Esophagus muscularis mucosa (tissue), 4 donors: ENCODE data around the gene EHD3. TPM values are rescaled to one million over a fixed set of nuclear protein-coding genes. Genes with fewer than 3 reads are reported as not detected.

ENCODE experiments used
- DNase-seq: peaks from one replicate; pipeline ENCODE4 v3.0.0-alpha.2; 2017; ENCODE audit errors: extremely low spot score
- H3K27ac ChIP-seq, 4 donors: fragments of 200-600 bp; sonication (generic); replicated peaks in 1 of 4; 1 replicate in 3 of 4; 2 replicates in 1 of 4; pipeline ENCODE4 v1.5.1; 2016 to 2019; ENCODE audit warnings: mild to moderate bottlenecking in 1 of 4
- H3K27me3 ChIP-seq, 4 donors: fragments of 200-600 bp; sonication (generic); one replicate each; pipeline versions ENCODE4 v1.5.1 to v1.6.0; 2016 to 2019
- H3K36me3 ChIP-seq, 4 donors: fragments of 200-600 bp; sonication (generic); one replicate each; pipeline ENCODE4 v1.5.1; 2016 to 2019
- H3K4me1 ChIP-seq, 4 donors: fragments of 200-600 bp; sonication (generic); one replicate each; pipeline ENCODE4 v1.5.1; 2016 to 2019
- H3K4me3 ChIP-seq, 4 donors: fragments of 200-600 bp; sonication (generic); 1 replicate in 2 of 4; 2 replicates in 2 of 4; pipeline ENCODE4 v1.5.1; 2016 to 2019; ENCODE audit warnings: mild to moderate bottlenecking in 4 of 4, moderate library complexity in 1 of 4
- H3K9me3 ChIP-seq, 4 donors: fragments of 200-600 bp; sonication (generic); 1 replicate in 3 of 4; 2 replicates in 1 of 4; pipeline ENCODE4 v1.5.1; 2016 to 2019
- EP300 ChIP-seq: sonication (generic); formaldehyde crosslinking; IDR thresholded peaks from one replicate; pipeline ENCODE4 v1.6.1; 2017; ENCODE audit warnings: antibody characterized with exemption
- POLR2A ChIP-seq: fragments of 450-650 bp; IDR thresholded peaks from one replicate; pipeline ENCODE4 v1.6.1; 2017; ENCODE audit warnings: antibody characterized with exemption, moderate library complexity, mild to moderate bottlenecking, low read depth
- POLR2AphosphoS5 ChIP-seq, 2 donors: sonication (generic); formaldehyde crosslinking; IDR thresholded peaks; one replicate each; pipeline ENCODE4 v1.6.1; 2017; ENCODE audit warnings: antibody characterized with exemption in 2 of 2
- WGBS: methylation state at CpG from one replicate; pipeline ENCODE4 v1.1.5; 2018; 5-methylcytosine and 5-hydroxymethylcytosine counted together
- intact Hi-C: fragments of 100-400 bp; cut with DNase I; formaldehyde crosslinking; loops from one replicate; pipeline ENCODE4 v1.15.1; 2023
- total RNA-seq, 4 donors: library from RNA; depleted of rRNA; stranded (reverse); fragments of >200 nt; gene quantifications; one replicate each; pipeline versions ENCODE4 v1.1.0 to v1.2.1, GENCODE V29; 2016
- TF ChIP-seq, protein P1 (sequence below), 3 experiments: fragments of 200-600 bp in 2 of 3; fragments of 450-650 bp in 1 of 3; sonication (generic) in 2 of 3; IDR thresholded peaks; one replicate each; pipeline ENCODE4 v1.5.1; 2017 to 2019; ENCODE audit warnings: antibody characterized with exemption in 3 of 3, mild to moderate bottlenecking in 2 of 3, moderate library complexity in 1 of 3

Gene EHD3
- total RNA-seq, 4 donors from 2014 or later = 3.8 to 7.4 (median 4.6) TPM

DNA sequence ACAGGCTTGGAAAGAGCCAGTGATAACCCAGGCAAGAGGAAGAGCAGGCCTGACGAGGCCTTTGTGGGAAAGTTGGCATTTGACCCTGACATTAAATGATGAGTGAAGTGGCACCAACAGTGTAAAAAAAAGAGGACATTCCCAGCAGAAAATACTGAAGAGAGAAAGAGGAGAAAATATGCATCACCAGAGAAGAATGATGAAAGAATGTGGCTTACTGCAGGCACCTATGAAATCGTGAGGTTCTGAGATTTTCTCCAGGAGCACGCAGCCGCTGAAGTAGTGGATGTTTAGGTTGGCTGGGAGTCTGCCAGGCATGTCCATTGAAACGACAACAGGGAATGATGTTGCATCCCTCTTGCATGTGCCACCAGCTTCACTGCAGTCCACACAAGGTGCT is 13.8 kb downstream of the EHD3 start:
- intact Hi-C loops = no loop called here
- Histone ChIP-seq H3K36me3 (peaks cover 0 to 57% (median 29%) of the 10 kb centered on the region in 4 donors), H3K9me3 (no peaks in the 10 kb centered on the region), H3K4me1 (no peaks in the 10 kb centered on the region), H3K4me3 (no peak overlapping the region), H3K27ac (no peak overlapping the region), H3K27me3 (no peaks in the 10 kb centered on the region)
- TF ChIP-seq, protein P1, sequence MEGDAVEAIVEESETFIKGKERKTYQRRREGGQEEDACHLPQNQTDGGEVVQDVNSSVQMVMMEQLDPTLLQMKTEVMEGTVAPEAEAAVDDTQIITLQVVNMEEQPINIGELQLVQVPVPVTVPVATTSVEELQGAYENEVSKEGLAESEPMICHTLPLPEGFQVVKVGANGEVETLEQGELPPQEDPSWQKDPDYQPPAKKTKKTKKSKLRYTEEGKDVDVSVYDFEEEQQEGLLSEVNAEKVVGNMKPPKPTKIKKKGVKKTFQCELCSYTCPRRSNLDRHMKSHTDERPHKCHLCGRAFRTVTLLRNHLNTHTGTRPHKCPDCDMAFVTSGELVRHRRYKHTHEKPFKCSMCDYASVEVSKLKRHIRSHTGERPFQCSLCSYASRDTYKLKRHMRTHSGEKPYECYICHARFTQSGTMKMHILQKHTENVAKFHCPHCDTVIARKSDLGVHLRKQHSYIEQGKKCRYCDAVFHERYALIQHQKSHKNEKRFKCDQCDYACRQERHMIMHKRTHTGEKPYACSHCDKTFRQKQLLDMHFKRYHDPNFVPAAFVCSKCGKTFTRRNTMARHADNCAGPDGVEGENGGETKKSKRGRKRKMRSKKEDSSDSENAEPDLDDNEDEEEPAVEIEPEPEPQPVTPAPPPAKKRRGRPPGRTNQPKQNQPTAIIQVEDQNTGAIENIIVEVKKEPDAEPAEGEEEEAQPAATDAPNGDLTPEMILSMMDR (IDR thresholded peaks at IDR 0.05) = no peak
- TF ChIP-seq EP300 = no peak
- TF ChIP-seq POLR2A = no peak
- no peak for TF ChIP-seq POLR2AphosphoS5 (IDR thresholded peaks at IDR 0.05)
- 79% methylated on average over 5 of the region's 5 CpGs for WGBS
- DNase-seq = no peak

- intact Hi-C loops = no loop called here
- 91% methylated on average over 2 of the region's 3 CpGs for WGBS
- TF ChIP-seq POLR2A (no peak), POLR2AphosphoS5 (IDR thresholded peaks at IDR 0.05) (no peak), EP300 (no peak)
- TF ChIP-seq, protein P1 (IDR thresholded peaks at IDR 0.05) = no peak
- Histone ChIP-seq H3K4me3 (no peak overlapping the region), H3K27ac (no peak overlapping the region), H3K27me3 (no peaks in the 10 kb centered on the region), H3K4me1 (no peaks in the 10 kb centered on the region), H3K9me3 (no peaks in the 10 kb centered on the region), H3K36me3 (peaks cover 0 to 57% (median 29%) of the 10 kb centered on the region in 4 donors)
- DNase-seq = no peak
Measured at GRCh38 chr2:31248139-31248538, 14.2 kb downstream of the EHD3 start.

GRCh38 chr2:31249009-31249690 is 15.2 kb downstream of the EHD3 start:
- TF ChIP-seq EP300 = no peak
- no peak for TF ChIP-seq POLR2A
- TF ChIP-seq, protein P1 (IDR thresholded peaks at IDR 0.05) = no peak
- no peak for TF ChIP-seq POLR2AphosphoS5 (IDR thresholded peaks at IDR 0.05)
- WGBS = 88% methylated on average over 13 of the region's 15 CpGs
- peaks cover 0 to 56% (median 30%) of the 10 kb centered on the region in 4 donors for H3K36me3 ChIP-seq
- no peak for DNase-seq
- no peak overlapping the region for H3K27ac ChIP-seq
- intact Hi-C loops = no loop called here
- no peaks in the 10 kb centered on the region for H3K4me1 ChIP-seq
- no peaks in the 10 kb centered on the region for H3K27me3 ChIP-seq
- H3K4me3 ChIP-seq = no peak overlapping the region
- no peaks in the 10 kb centered on the region for H3K9me3 ChIP-seq

- no peak for TF ChIP-seq POLR2A
- TF ChIP-seq, protein P1 (IDR thresholded peaks at IDR 0.05) = no peak
- no peak for TF ChIP-seq POLR2AphosphoS5 (IDR thresholded peaks at IDR 0.05)
- no peak for TF ChIP-seq EP300
- intact Hi-C loops = no loop called here
- 87% methylated on average over 3 of the region's 3 CpGs for WGBS
- Histone ChIP-seq H3K4me3 (no peak overlapping the region), H3K27me3 (no peaks in the 10 kb centered on the region), H3K27ac (no peak overlapping the region), H3K9me3 (no peaks in the 10 kb centered on the region), H3K4me1 (no peaks in the 10 kb centered on the region), H3K36me3 (peaks cover 0 to 52% (median 32%) of the 10 kb centered on the region in 4 donors)
- DNase-seq = no peak
Measured at GRCh38 chr2:31251018-31251417, 17.1 kb downstream of the EHD3 start.

DNA sequence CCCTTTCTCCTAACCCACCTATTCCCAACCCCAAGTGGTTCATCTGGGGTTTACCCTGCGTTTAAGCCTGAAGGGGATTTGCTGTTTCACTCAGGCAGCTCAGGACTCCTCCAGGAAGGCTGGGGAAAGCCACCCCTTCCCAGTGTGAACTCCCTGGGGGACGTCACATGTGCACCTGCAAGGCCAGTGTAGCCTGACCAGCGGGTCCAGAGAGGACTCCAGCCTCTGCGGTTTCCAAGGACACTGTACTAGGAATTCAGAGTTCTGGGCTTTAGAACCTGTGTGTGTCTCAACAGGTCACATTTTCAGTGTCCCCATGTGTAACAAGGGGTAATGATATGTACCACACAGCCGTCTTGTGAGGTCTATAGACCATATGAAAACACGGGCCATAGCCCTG is 17.9 kb downstream of the EHD3 start:
- Histone ChIP-seq H3K27ac (no peak overlapping the region), H3K27me3 (no peaks in the 10 kb centered on the region), H3K36me3 (peaks cover 0 to 54% (median 33%) of the 10 kb centered on the region in 4 donors), H3K9me3 (no peaks in the 10 kb centered on the region), H3K4me1 (peaks cover 0 to 3% (median 0%) of the 10 kb centered on the region in 4 donors), H3K4me3 (no peak overlapping the region)
- TF ChIP-seq POLR2A (no peak), POLR2AphosphoS5 (IDR thresholded peaks at IDR 0.05) (no peak), EP300 (no peak)
- TF ChIP-seq, protein P1 (IDR thresholded peaks at IDR 0.05) = no peak
- intact Hi-C loops = no loop called here
- 96% methylated on average over 5 of the region's 6 CpGs for WGBS
- DNase-seq = no peak
